Lower lobe of right lung (tissue), 2 donors: Measurements from ENCODE around the gene TBRG4. TPM values are rescaled to one million over a fixed set of nuclear protein-coding genes. Genes with fewer than 3 reads are reported as not detected.

ENCODE experiments used
- ATAC-seq, 2 donors: fragments of 200-7000 bp; cut with Tn5 transposase; one replicate each; pipeline ENCODE4 v1.9.1; 2020 to 2022; ENCODE audit warnings: mild to moderate bottlenecking in 2 of 2, moderate library complexity in 2 of 2
- DNase-seq: peaks from one replicate; pipeline ENCODE4 v3.0.0-alpha.2; 2020
- H3K27ac ChIP-seq: fragments of 200-600 bp; one replicate; pipeline ENCODE4 v1.8.0; 2022
- H3K27me3 ChIP-seq: fragments of 200-600 bp; one replicate; pipeline ENCODE4 v1.8.0; 2022; ENCODE audit warnings: low read depth
- H3K36me3 ChIP-seq: fragments of 200-600 bp; one replicate; pipeline ENCODE4 v1.8.0; 2022; ENCODE audit warnings: mild to moderate bottlenecking
- H3K4me1 ChIP-seq: fragments of 200-600 bp; one replicate; pipeline ENCODE4 v1.8.0; 2022
- H3K4me3 ChIP-seq: fragments of 200-600 bp; one replicate; pipeline ENCODE4 v1.8.0; 2022; ENCODE audit warnings: mild to moderate bottlenecking
- H3K9me3 ChIP-seq: fragments of 200-600 bp; one replicate; pipeline ENCODE4 v1.8.0; 2022
- intact Hi-C: fragments of 100-400 bp; cut with DNase I; formaldehyde crosslinking; loops from one replicate; pipeline ENCODE4 v1.11.0; 2022
- total RNA-seq: library from RNA; stranded (reverse); fragmentation: NEBNext Ultra II Directional; extraction: Animal tissue kit (Norgen Biotek cat#: 25700); gene quantifications from one replicate; pipeline ENCODE4 v1.2.1, GENCODE V29; 2021
- TF ChIP-seq, protein P1 (sequence below): fragments of 200-600 bp; IDR thresholded peaks from one replicate; pipeline ENCODE4 v1.8.0; 2022; ENCODE audit warnings: antibody characterized with exemption, mild to moderate bottlenecking
- donor health status: DM: no; HTN: yes; CAD: no; lungs with severe emphysema.

The TBRG4 gene
- total RNA-seq, 1 donor from 2014 or later = 54.3 TPM

DNA sequence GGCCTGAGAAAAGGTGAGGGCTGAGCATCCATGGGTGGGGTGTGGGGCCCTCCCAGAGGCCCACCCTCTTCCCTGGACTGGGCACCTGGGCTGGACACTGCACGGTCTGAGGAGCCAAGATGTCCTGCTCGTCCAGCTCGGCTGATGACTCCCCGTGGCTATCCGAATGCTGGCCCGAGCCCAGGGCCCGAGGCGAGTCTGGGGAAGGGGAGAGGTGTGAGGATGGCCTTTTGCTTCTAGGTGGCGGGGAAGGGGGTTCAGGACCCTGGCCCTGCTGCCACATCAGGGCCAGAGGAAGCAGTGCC lies 29.9 kb downstream of the TBRG4 start:
- Histone ChIP-seq H3K4me1 (no peaks in the 10 kb centered on the region), H3K27me3 (no peaks in the 10 kb centered on the region), H3K4me3 (no peak overlapping the region), H3K9me3 (no peaks in the 10 kb centered on the region), H3K36me3 (peaks cover 12% of the 10 kb centered on the region), H3K27ac (no peak overlapping the region)
- TF ChIP-seq, protein P1, sequence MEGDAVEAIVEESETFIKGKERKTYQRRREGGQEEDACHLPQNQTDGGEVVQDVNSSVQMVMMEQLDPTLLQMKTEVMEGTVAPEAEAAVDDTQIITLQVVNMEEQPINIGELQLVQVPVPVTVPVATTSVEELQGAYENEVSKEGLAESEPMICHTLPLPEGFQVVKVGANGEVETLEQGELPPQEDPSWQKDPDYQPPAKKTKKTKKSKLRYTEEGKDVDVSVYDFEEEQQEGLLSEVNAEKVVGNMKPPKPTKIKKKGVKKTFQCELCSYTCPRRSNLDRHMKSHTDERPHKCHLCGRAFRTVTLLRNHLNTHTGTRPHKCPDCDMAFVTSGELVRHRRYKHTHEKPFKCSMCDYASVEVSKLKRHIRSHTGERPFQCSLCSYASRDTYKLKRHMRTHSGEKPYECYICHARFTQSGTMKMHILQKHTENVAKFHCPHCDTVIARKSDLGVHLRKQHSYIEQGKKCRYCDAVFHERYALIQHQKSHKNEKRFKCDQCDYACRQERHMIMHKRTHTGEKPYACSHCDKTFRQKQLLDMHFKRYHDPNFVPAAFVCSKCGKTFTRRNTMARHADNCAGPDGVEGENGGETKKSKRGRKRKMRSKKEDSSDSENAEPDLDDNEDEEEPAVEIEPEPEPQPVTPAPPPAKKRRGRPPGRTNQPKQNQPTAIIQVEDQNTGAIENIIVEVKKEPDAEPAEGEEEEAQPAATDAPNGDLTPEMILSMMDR = no peak
- DNase-seq (no peak), ATAC-seq (peak in 1 of 2 donors; percentile 8)
- intact Hi-C loops = no loop called here

DNA sequence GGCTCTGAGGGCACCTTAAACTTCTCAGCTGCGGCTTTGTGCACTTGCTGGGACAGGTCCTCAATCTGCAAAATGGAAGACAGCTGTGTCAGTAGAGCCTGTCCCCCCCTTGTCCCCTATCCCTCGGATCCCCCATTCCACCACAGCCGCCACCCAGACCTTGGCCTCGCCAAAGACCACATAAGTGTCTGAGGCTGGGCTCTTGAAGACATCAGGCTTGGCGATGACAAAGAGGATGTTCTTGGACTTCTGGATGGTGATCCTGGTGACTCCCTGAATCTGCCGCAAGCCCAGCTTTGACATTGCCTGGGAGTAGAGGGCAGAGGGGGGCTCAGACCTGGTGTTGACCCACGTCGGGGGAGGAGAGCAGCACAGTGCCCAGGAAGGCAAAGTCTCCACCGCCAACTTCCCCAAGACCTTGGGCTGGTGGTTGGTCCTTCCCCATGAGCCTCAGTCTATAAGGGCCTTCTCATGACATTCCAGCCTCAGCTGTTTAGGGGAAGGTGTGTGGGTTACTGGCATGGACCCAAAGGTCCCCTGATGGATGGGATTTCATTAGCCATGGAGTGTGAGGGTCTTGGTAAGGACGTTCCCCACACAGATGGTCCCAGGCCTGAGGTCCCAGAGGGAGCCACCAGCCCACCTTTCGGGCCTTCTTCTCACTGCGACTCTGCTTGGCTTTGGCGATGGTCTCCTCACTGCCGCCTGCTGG lies 30.4 kb downstream of the TBRG4 start:
- ATAC-seq = no peak
- DNase-seq = no peak
- intact Hi-C loops = no loop called here
- TF ChIP-seq, protein P1 = no peak
- H3K27me3 ChIP-seq = no peaks in the 10 kb centered on the region
- peaks cover 17% of the 10 kb centered on the region for H3K36me3 ChIP-seq
- no peaks in the 10 kb centered on the region for H3K9me3 ChIP-seq
- H3K4me1 ChIP-seq = no peaks in the 10 kb centered on the region
- no peak overlapping the region for H3K27ac ChIP-seq
- H3K4me3 ChIP-seq = no peak overlapping the region

DNA sequence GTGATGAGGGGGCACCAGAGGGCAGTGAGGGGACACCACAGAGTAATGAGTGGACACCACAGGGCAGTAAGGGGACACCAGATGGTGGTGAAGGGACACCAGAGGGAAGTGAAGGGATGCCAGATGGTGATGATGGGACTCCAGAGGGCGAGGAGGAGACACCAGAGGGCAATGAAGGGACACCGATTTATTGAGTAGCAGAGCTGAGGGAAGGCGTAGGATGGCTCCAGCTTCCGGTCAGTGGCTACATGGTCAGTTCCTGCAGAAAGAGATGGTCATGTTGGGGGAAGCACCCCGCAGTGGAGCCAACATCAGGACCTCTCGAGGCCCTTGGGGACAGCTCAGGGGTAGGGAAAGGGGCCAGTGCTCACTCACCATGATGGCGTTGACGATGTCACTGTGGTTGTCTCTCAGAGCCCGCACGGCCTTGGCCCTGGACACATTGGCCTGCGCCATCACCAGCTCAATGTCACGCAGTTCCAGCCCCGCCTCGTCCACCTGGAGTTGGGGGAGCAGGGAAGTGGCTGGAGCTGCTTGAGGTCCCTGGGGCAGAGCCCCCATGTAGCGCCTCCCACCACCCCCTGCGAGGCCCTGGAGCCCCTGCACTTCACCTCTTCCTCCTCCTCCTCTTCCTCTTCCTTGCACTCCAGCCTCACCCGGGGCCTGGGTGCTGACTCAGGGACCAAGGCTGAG lies 31.1 kb downstream of the TBRG4 start:
- peak in 1 of 2 donors; percentile 11 for ATAC-seq
- intact Hi-C loops = no loop called here
- DNase-seq = no peak

DNA sequence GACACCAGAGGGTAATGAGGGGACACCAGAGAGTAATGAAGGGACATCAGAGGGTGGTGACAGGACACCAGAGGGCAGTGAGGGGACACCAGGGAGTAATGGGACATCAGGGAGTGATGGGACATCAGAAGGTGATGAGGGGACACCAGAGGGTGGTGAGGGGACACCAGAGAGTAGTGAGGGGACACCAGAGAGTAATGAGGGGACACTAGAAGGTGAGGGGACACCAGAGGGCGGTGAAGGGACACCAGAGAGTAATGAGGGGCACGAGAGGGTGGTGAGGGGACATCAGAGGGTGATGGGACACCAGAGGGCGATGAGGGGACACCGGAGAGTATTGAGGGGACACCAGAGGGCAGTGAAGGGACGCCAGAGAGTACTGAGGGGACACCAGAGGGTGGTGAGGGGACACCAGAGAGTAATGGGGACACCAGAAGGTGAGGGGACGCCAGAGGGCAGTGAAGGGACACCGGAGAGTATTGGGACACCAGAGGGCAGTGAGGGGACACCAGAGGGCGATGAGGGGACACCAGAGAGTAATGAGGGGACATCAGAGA lies 33.3 kb downstream of the TBRG4 start:
- Histone ChIP-seq H3K9me3 (no peaks in the 10 kb centered on the region), H3K4me1 (no peaks in the 10 kb centered on the region), H3K27ac (no peak overlapping the region), H3K4me3 (no peak overlapping the region), H3K36me3 (peaks cover 47% of the 10 kb centered on the region), H3K27me3 (no peaks in the 10 kb centered on the region)
- intact Hi-C loops = no loop called here
- ATAC-seq (no peak), DNase-seq (no peak)
- TF ChIP-seq, protein P1 = no peak

More for the DNA sequence above, 31.1 kb downstream of the TBRG4 start:
- H3K27me3 ChIP-seq = no peaks in the 10 kb centered on the region
- H3K9me3 ChIP-seq = no peaks in the 10 kb centered on the region
- no peak overlapping the region for H3K4me3 ChIP-seq
- H3K36me3 ChIP-seq = peaks cover 24% of the 10 kb centered on the region
- TF ChIP-seq, protein P1 = no peak
- no peaks in the 10 kb centered on the region for H3K4me1 ChIP-seq
- H3K27ac ChIP-seq = no peak overlapping the region

DNA sequence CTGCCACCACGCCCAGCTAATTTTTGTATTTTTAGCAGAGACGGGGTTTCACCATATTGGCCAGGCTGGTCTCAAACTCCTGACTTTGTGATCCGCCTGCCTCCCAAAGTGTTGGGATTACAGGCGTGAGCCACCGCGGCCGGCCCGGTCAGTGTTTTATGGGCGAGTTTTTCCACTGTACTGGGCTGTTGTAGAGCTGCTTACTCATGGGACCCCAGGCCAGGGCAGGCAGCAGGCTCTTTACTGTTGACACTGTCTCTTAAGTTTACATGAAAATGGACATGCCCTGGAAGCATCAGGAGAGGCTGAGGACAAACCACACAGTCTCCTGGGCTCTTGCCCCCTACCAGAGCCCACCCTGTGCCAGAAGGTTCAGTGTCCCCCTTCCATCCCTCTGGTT lies 33.9 kb downstream of the TBRG4 start:
- Histone ChIP-seq H3K27ac (no peak overlapping the region), H3K4me3 (no peak overlapping the region), H3K9me3 (no peaks in the 10 kb centered on the region), H3K27me3 (no peaks in the 10 kb centered on the region), H3K4me1 (no peaks in the 10 kb centered on the region), H3K36me3 (peaks cover 53% of the 10 kb centered on the region)
- DNase-seq (no peak), ATAC-seq (no peak)
- TF ChIP-seq, protein P1 = no peak
- intact Hi-C loops = no loop called here
